Measurements from ENCODE around the gene RSPH4A. TPM values are rescaled to one million over a fixed set of nuclear protein-coding genes. Genes with fewer than 3 reads are reported as not detected.

RSPH4A gene
- total RNA-seq, 1 donor from 2014 or later = 0.42 TPM

DNA sequence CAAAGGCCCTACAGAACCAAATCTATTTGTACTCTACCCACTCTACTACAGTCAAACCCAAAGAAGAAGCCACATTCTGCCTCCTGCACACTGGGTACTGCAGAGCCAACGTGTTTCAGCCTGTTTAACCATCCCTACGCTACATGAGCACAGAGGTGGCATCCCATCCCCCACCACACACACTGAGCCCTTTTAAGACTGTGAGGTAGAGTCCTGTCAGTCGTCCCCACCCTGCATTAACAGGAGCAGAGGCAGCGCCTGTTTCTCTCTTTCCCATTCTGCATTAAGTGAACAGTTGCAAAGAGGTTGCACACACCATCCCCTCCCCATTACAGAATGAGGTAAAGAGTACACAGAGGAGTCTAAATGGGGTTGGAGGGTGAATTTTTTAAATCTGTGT lies 5.2 kb upstream of the RSPH4A start:
- Histone ChIP-seq H3K27me3 (ENCODE audit: control insufficient read depth, insufficient read depth, low read length) (no peaks in the 10 kb centered on the region), H3K36me3 (ENCODE audit: control insufficient read depth, insufficient read depth, low read length) (no peaks in the 10 kb centered on the region), H3K4me3 (ENCODE audit: low read depth, low read length) (no peak overlapping the region)
- TF ChIP-seq, protein P1, sequence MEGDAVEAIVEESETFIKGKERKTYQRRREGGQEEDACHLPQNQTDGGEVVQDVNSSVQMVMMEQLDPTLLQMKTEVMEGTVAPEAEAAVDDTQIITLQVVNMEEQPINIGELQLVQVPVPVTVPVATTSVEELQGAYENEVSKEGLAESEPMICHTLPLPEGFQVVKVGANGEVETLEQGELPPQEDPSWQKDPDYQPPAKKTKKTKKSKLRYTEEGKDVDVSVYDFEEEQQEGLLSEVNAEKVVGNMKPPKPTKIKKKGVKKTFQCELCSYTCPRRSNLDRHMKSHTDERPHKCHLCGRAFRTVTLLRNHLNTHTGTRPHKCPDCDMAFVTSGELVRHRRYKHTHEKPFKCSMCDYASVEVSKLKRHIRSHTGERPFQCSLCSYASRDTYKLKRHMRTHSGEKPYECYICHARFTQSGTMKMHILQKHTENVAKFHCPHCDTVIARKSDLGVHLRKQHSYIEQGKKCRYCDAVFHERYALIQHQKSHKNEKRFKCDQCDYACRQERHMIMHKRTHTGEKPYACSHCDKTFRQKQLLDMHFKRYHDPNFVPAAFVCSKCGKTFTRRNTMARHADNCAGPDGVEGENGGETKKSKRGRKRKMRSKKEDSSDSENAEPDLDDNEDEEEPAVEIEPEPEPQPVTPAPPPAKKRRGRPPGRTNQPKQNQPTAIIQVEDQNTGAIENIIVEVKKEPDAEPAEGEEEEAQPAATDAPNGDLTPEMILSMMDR (IDR thresholded peaks at IDR 0.05; ENCODE audit: insufficient read depth, low read length, poor library complexity, severe bottlenecking) = no peak
- no peak for DNase-seq (ENCODE audit: low read depth)

DNA sequence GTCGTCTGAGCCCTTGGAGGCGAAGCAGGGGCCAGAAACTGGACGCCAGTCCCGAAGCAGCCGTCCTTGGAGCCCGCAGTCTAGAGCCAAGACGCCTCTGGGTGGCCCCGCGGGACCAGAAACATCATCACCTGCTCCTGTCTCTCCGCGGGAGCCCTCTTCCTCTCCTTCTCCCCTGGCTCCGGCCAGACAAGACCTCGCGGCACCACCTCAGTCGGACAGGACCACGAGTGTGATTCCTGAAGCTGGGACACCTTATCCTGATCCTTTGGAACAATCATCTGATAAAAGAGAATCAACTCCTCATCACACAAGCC lies 416 bp downstream of the RSPH4A start:
- Histone ChIP-seq H3K27me3 (ENCODE audit: control insufficient read depth, insufficient read depth, low read length) (no peaks in the 10 kb centered on the region), H3K4me3 (ENCODE audit: low read depth, low read length) (peak overlapping the region; percentile 51), H3K36me3 (ENCODE audit: control insufficient read depth, insufficient read depth, low read length) (no peaks in the 10 kb centered on the region)
- no peak for DNase-seq (ENCODE audit: low read depth)
- TF ChIP-seq, protein P1 (IDR thresholded peaks at IDR 0.05; ENCODE audit: insufficient read depth, low read length, poor library complexity, severe bottlenecking) = no peak

DNA sequence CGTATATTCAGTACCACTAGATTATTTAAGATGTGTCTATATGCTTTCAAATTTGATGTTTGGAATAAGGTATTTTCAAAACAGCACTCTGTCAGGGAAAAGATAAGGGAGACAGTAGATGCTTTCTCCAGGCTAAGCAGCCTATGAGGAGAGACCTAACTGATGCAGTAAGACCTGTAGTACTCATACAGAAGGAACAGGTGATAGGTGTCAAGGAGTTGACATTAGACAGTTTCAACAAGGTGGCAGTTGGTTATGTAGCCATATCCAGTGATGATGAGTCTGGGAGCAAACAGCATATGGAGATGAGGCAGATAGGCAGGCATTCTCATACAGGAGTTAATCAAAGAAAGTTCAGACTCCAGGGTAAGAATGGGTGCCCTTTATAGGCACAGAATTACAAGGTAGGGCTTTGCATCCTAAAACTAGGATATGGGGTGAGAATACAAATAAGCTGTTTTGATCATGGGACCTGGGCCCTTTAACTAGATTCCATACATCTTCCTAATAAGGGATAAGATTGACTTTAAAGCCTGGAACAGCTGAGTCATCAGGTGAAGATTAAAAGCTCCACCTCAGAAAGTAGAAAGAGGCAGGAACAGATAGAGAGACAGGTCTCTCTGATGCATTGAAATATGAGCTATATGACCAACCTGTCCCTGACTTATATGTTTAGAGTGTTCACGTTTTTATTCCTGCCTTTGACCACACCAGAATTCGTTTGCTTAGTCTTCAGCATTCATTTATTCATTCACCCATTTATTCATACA lies 7.9 kb downstream of the RSPH4A start:
- no peaks in the 10 kb centered on the region for H3K27me3 ChIP-seq (ENCODE audit: control insufficient read depth, insufficient read depth, low read length)
- TF ChIP-seq, protein P1 (IDR thresholded peaks at IDR 0.05; ENCODE audit: insufficient read depth, low read length, poor library complexity, severe bottlenecking) = no peak
- no peak overlapping the region for H3K4me3 ChIP-seq (ENCODE audit: low read depth, low read length)
- DNase-seq (ENCODE audit: low read depth) = peak; percentile 5
- no peaks in the 10 kb centered on the region for H3K36me3 ChIP-seq (ENCODE audit: control insufficient read depth, insufficient read depth, low read length)

DNA sequence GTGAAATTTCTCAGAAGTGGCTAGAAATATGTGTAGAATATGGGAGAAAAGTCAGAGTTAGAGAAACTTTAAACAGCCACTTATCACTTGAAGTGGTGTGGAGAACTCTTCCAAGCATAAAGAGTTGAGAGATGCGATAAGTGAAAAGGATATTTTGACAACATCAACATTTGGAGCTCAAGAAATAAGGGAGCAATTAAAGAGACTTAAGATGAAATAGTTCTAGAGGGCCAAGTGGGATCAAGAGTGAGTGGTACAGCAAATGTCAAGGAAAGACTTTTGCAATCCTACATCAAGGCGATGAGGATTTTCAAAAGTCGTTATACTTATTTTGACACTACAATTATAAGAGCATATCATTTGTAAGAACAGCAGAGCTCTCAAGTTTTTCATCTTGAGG lies 9.6 kb downstream of the RSPH4A start:
- Histone ChIP-seq H3K4me3 (ENCODE audit: low read depth, low read length) (no peak overlapping the region), H3K27me3 (ENCODE audit: control insufficient read depth, insufficient read depth, low read length) (no peaks in the 10 kb centered on the region), H3K36me3 (ENCODE audit: control insufficient read depth, insufficient read depth, low read length) (no peaks in the 10 kb centered on the region)
- no peak for DNase-seq (ENCODE audit: low read depth)
- TF ChIP-seq, protein P1 (IDR thresholded peaks at IDR 0.05; ENCODE audit: insufficient read depth, low read length, poor library complexity, severe bottlenecking) = no peak

DNA sequence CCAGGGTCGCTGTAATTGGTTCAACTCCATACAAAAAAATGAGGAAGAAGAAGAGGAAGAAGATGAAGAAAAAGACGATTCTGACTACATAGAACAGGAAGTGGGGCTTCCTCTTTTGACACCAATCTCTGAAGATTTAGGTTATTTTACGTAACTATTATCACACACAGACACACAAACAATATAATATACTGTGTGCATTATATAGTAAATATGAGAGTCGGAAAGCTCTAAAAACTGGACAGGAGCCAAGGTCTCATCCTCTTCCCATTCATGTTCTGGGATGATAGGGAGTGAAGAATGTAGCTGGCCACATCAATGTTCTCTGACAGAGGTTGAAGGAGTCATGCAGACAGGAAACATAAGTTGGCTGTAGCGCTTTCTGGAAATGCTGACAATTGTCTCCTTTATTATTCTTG lies 13.3 kb downstream of the RSPH4A start:
- no peak for DNase-seq (ENCODE audit: low read depth)
- Histone ChIP-seq H3K27me3 (ENCODE audit: control insufficient read depth, insufficient read depth, low read length) (no peaks in the 10 kb centered on the region), H3K4me3 (ENCODE audit: low read depth, low read length) (no peak overlapping the region), H3K36me3 (ENCODE audit: control insufficient read depth, insufficient read depth, low read length) (no peaks in the 10 kb centered on the region)
- TF ChIP-seq, protein P1 (IDR thresholded peaks at IDR 0.05; ENCODE audit: insufficient read depth, low read length, poor library complexity, severe bottlenecking) = no peak

All from kidney epithelial cell (primary cell).